ENCODE measurements around the gene NYNRIN. TPM values are rescaled to one million over a fixed set of nuclear protein-coding genes. Genes with fewer than 3 reads are reported as not detected.

NYNRIN gene
- total RNA-seq, 1 experiment from 2014 or later: 0.31 TPM

DNA sequence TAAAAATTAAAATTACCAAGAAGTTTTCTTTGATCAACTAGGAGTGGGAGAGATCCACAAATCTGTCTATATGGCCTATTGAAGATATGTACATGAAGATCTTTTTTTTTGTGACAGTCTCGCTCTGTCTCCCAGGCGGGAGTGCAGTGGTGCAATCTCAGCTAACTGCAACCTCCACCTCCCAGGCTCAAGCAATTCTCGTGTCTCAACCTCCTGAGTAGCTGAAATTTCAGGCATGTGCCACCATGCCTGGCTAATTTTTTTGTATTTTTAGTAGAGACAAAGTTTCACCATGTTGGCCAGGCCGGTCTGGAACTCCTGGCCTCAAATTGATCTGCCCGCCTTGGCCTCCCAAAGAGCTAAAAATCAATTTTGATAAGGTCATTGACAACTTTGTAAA, 35.4 kb upstream of the NYNRIN start:
- in situ Hi-C loops (cut with HindIII; ENCODE audit: low pct_unique_long_range_greater_than_20kb, low sequenced_read_pairs): no loop called here
- Histone ChIP-seq H3K27ac (ENCODE audit: low read length) (no peak overlapping the region), H3K4me3 (ENCODE audit: low read depth in 2 of 2, low read length in 2 of 2) (no peak overlapping the region), H3K27me3 (ENCODE audit: control insufficient read depth, insufficient read depth, low read length) (no peaks in the 10 kb centered on the region), H3K4me1 (ENCODE audit: control insufficient read depth, insufficient read depth, low read length) (peaks cover 6% of the 10 kb centered on the region), H3K36me3 (ENCODE audit: control insufficient read depth, insufficient read depth, low read length) (no peaks in the 10 kb centered on the region; the same call in 1 of the 2 replicates), H3K9me3 (ENCODE audit: control insufficient read depth, insufficient read depth, low read depth, low read length) (no peaks in the 10 kb centered on the region)
- POLR2A ChIA-PET: no interaction called here
- CTCF ChIA-PET: interaction anchor here (0.7 kb wide), 1 partner anchor 78 kb away, joined by 7 read pairs; no protein-coding TSS in a partner anchor
- intact Hi-C loops (cut with micrococcal nuclease; ENCODE audit: unreplicated experiment): loop anchor here (1.0 kb wide), 1 partner anchor 49 kb away; no protein-coding TSS in a partner anchor
- ATAC-seq: no peak
- TF ChIP-seq REST (IDR thresholded peaks at IDR 0.05; ENCODE audit: insufficient read depth in 1 of 2, low read depth in 2 of 2, low read length in 1 of 2): no peak
- no peak for TF ChIP-seq SIN3A (IDR thresholded peaks at IDR 0.05; ENCODE audit: borderline replicate concordance, insufficient read depth, low read depth, low read length)
- no peak for TF ChIP-seq TCF7L2 (IDR thresholded peaks at IDR 0.05; ENCODE audit: low read depth, low read length)
- TF ChIP-seq POLR2AphosphoS5 (IDR thresholded peaks at IDR 0.05; ENCODE audit: low read depth, low read length): no peak
- no peak for TF ChIP-seq CTCF (IDR thresholded peaks at IDR 0.05)
- no peak for DNase-seq (ENCODE audit: low read depth, low spot score)
- BruUV-seq (replicated peaks): no TSS peak

DNA sequence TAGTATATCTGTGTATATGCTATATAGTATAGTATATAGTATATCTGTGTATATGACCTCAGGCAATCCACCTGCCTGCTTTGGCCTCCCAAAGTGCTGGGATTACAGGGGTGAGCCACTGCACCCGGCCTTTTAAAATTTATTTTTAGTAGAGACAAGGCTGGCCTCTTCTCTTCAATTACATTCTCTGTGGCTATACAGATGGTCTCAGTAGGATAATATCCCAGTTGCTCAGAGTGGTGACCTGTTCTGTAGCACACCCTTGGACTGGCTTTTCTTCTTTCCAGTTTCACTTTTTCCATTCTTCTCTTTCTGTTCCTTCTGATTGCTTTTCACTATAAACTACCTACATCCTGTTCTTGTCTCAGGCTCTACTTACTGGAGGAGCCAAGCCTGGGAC, 34.0 kb upstream of the NYNRIN start:
- Histone ChIP-seq H3K4me1 (ENCODE audit: control insufficient read depth, insufficient read depth, low read length) (peaks cover 6% of the 10 kb centered on the region), H3K4me3 (ENCODE audit: low read depth in 2 of 2, low read length in 2 of 2) (no peak overlapping the region), H3K27ac (ENCODE audit: low read length) (no peak overlapping the region), H3K27me3 (ENCODE audit: control insufficient read depth, insufficient read depth, low read length) (no peaks in the 10 kb centered on the region), H3K9me3 (ENCODE audit: control insufficient read depth, insufficient read depth, low read depth, low read length) (no peaks in the 10 kb centered on the region), H3K36me3 (ENCODE audit: control insufficient read depth, insufficient read depth, low read length) (no peaks in the 10 kb centered on the region; the same call in 1 of the 2 replicates)
- intact Hi-C loops (cut with micrococcal nuclease; ENCODE audit: unreplicated experiment) (loop anchor here (1.0 kb wide), 1 partner anchor 66 kb away; no protein-coding TSS in a partner anchor), in situ Hi-C loops (cut with HindIII; ENCODE audit: low pct_unique_long_range_greater_than_20kb, low sequenced_read_pairs) (no loop called here)
- ATAC-seq (no peak), DNase-seq (ENCODE audit: low read depth, low spot score) (no peak)
- TF ChIP-seq TCF7L2 (IDR thresholded peaks at IDR 0.05; ENCODE audit: low read depth, low read length) (no peak), POLR2AphosphoS5 (IDR thresholded peaks at IDR 0.05; ENCODE audit: low read depth, low read length) (no peak), SIN3A (IDR thresholded peaks at IDR 0.05; ENCODE audit: borderline replicate concordance, insufficient read depth, low read depth, low read length) (no peak), REST (IDR thresholded peaks at IDR 0.05; ENCODE audit: insufficient read depth in 1 of 2, low read depth in 2 of 2, low read length in 1 of 2) (no peak), CTCF (IDR thresholded peaks at IDR 0.05) (no peak)
- ChIA-PET CTCF (interaction anchor here (1.6 to 2.3 kb wide), 2 partner anchors 31 to 66 kb away, joined by 7 to 46 read pairs; partner anchors contain the start of gene KHNYN), POLR2A (interaction anchor here (1.2 kb wide), 1 partner anchor 67 kb away, joined by 5 read pairs; no protein-coding TSS in a partner anchor)
- BruUV-seq (replicated peaks): no TSS peak
